HG02981 (cell line): ENCODE data around the gene KCNAB3.
A peak's percentile ranks its signal among the peaks of the same experiment; 100 is the strongest.

ENCODE experiments used
- ATAC-seq: cut with Tn5 transposase; IDR thresholded peaks from one replicate; pipeline ENCODE4 v1.9.1; 2021; ENCODE audit warnings: mild to moderate bottlenecking, moderate library complexity; ENCODE audit not compliant: unreplicated experiment

The KCNAB3 gene

DNA sequence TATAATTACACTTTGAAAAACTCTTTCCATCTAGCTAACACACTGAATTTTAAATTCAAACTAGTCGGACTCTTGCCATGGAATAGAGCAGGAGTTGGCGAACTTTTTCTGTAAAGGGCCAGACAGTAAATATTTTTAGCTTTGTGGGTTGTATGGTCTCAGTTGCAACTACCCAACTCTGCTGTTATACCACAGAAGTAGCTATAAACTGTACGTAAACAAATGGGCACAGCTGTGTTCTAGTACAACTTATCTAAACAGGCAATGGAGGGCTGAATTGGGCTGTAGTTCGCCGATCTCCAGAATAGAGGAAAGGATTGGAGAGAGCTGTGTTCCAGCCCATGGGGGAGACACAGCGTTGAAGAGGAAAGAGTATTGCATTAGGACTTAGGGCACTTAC, 11.1 kb upstream of the KCNAB3 start:
- ATAC-seq: no peak

DNA sequence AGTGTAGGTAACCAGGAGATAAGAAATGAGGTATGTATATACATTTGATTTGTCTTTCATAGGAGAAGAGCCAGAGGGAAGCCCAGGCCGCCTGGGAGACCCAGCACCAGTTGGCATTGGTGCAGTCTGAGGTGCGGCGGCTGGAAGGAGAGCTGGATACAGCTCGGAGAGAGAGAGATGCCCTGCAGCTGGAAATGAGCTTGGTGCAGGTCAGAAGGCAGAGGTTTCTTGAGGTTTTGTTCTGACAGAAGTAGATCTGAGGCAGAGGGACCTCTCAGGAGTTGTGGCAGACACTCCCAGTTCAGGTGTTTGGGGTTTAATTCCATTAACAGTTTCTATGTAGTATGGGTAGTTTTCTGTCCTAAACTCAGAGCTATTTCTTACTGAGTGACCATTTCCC, 10.4 kb upstream of the KCNAB3 start:
- no peak for ATAC-seq

DNA sequence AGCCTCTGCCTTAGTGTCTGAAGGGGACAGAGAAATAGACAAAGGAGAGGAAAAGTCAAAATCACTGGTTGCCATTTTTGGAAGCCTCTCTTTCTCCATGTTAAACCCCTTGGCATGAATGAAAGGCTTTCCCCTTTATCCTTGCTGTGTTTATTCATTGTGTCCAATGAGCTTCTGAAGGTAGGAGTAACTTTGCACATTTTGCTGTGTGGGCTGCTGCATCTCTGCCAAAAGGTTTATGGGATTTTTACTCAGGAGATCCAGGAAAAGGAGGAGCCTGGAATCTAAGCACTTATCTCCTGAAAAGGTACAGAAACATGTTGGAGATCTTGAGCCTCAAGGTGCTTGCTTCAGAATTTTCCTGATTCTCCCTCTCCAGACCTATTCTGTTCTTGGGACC, 6.2 kb upstream of the KCNAB3 start:
- ATAC-seq: no peak

GRCh38 chr17:7932949-7933348, 3.3 kb upstream of the KCNAB3 start:
- ATAC-seq: no peak

- peak; percentile 18 for ATAC-seq
Measured at GRCh38 chr17:7932483-7932891, 2.8 kb upstream of the KCNAB3 start.

DNA sequence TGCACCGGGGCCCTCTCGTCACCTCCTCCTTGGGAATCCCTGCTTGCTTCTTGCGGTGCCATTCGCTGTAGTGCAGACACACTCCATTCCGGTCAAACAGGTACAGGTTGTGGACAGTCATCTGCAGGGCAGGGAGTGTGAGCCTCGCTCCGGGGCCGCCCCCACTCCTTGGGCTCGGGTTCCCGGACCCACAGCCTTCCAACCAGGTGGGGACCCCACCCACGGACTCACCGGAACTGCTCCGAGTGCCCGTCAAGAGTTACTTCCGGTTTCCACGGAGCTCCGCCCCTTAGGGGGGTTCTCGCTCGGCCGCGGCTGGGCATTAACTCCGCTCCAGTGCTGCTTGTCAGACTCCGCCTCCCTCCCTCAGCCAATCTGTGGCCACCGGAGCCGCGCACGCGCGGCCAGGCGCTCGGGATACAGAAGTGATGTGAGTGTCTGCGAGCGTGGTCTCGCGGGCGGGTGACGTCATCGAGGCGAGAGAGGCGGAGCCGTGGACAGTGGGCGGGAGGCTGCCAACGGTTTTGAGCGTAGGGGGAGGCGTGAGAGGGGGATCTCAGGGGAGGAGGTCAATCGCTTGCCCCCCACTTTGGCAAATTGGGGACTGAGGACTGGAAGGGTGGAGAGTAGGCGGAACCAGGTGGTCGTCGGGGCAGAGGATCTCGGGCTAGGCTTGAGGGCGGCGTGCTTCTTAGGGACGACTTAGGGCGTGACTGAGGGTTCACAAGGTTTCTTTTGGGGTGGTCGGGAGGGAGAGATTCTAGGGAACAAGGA, 2.2 kb upstream of the KCNAB3 start, which contains the start of the genes CNTROB and TRAPPC1:
Gene CNTROB (plus strand): TSS at position 498 of the 774 bp plus-strand sequence. CDS start 874 bp downstream, outside the sequence.
Gene TRAPPC1 (minus strand): TSS at position 238 of the 774 bp plus-strand sequence. CDS start 117 bp downstream, at position 121.
- peak; percentile 81 for ATAC-seq

- no peak for ATAC-seq
Measured at GRCh38 chr17:7930841-7931631, 1.4 kb upstream of the KCNAB3 start.

DNA sequence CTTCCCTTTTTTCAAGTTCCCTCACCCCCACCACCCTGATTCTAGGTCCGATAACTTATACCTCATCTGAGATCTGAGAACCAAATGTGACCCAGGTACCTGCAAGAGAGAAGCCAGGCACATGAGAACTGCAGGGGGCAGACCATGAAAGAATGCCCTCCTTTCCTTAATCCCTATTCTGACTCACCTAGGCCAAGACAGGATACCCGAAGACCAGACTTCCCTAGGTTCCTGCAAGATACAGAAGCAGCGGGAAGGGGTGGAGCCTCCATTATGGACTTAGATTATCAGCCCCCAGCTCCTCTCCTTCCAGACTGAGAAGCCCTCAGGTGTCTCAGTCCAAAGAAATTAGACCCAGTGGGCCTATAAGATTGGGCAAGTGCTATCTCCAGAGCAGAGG, 2.1 kb downstream of the KCNAB3 start:
- no peak for ATAC-seq

GRCh38 chr17:7922845-7923628, 6.6 kb downstream of the KCNAB3 start:
- no peak for ATAC-seq

DNA sequence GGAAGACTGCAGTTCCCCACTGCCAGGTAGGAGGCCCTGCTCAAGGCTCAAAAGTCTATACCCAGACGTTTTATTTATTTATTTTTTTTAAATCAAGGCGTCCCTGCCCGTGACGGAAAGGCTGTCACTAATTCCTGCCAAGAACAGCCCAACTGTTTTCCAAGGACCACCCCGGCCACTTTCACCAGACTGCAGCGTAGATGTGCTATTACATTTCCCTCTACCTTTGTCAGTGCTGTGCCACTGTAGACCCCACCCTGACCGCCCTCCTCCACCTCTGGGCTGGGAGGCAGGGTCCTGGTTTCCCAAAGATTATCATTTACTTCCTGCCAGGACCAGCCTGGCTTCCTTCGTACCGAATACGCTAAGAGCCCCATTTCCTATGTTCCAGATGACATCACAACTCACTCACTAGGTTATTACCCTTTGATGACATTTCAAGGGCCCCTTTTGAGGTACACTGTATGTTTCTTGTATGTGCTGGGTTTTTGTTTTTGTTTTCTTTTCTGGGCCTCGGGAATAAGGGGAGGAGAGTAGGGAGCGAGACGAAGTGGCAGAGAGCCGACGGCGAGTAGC, 7.3 kb downstream of the KCNAB3 start:
- no peak for ATAC-seq

DNA sequence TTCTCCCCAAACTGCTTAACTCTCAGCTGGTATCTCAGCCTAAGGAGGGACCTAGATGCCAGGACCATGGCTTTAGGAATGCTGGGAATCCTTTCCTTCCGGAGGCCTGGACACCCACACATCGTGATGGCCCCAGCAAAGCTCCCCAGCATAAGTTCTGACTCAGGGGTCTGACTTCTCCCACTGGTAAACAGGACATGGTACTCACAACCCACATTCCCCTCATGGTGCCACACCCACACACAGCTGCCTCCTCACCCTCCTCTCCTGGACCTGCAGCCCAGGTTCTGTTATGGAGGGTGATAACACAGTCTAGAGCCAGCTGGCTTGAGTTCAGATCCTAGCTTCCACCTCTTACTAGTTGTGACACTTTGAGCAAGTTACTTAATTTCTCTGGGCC, 12.8 kb downstream of the KCNAB3 start:
- ATAC-seq: no peak

DNA sequence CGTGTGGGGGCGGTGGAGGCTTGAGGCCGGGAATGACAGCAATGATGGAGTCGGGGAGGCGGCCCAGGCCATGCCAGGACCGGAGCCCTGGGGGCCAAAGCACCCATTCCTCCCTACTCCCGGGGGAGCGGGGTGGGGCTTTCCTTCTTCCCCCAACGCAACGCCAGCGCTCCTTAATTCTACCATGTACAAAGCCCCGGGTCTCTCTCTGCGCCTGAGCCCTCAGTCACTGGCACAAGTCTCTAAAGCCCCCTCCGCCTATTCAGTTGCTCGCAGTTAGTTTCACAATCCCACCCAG, 13.3 kb downstream of the KCNAB3 start:
- no peak for ATAC-seq

- ATAC-seq: peak; percentile 57
Measured at GRCh38 chr17:7915611-7916384, 13.9 kb downstream of the KCNAB3 start, which contains the start of gene RNF227. RNF227 (minus strand) TSS chr17:7916289; CDS start chr17:7916195, 94 bp downstream.

- peak; percentile 4 for ATAC-seq
Measured at GRCh38 chr17:7915179-7915610, 14.5 kb downstream of the KCNAB3 start.

GRCh38 chr17:7912927-7913524, 16.6 kb downstream of the KCNAB3 start:
- no peak for ATAC-seq

DNA sequence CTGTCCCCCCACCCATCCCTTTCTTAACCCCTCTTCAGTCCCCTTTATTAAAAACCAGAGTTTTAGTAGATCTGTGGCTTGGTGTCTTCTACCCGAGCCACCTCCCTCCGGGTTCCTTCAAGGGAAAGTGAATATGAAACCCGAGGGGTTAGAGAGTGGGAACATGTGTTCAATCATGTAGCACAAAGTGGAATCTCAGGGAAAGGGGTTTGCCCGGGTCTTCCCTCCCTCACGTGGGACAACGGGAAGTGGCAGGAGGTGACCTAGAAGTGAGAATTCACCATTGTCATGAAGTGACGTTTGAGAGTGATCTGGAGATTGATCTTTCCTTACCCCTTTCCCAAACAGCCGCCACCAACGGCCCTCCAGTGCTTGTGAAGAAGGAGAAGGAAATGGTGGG, 18.5 kb downstream of the KCNAB3 start:
- ATAC-seq: no peak

GRCh38 chr17:7910711-7911110, 18.9 kb downstream of the KCNAB3 start:
- ATAC-seq: no peak

GRCh38 chr17:7910281-7910680, 19.4 kb downstream of the KCNAB3 start:
- no peak for ATAC-seq

DNA sequence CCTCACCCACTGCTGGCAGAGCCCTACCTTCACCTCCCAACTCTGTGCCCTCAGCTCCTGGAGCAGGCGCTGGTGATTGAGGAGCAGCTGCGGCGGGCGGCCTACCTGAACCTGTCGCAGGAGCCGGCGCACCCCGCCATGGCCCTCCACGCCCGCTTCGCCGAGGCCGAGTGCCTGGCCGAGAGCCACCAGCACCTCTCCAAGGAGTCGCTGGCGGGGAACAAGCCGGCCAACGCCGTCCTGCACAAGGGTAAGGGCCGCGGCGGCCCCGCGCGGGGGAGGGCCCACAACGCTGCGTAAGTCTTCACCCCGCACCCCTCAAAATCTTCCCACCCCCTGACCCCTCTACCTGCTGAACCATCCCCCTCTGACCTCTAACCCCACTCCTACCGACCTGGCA, 20.6 kb downstream of the KCNAB3 start:
- no peak for ATAC-seq
